GM19463 (cell line): ENCODE results near the gene HTR2C.
A peak's percentile ranks its signal among the peaks of the same experiment; 100 is the strongest.
"Not testable (repeated sequence)": the region's sequence is repeated elsewhere in the genome, so short reads cannot be mapped to it uniquely, and the experiment has no call there.

Experiments
- ATAC-seq: cut with Tn5 transposase; IDR thresholded peaks from one replicate; pipeline ENCODE4 v1.9.1; 2021; ENCODE audit warnings: mild to moderate bottlenecking, moderate library complexity; ENCODE audit not compliant: unreplicated experiment

HTR2C gene

DNA sequence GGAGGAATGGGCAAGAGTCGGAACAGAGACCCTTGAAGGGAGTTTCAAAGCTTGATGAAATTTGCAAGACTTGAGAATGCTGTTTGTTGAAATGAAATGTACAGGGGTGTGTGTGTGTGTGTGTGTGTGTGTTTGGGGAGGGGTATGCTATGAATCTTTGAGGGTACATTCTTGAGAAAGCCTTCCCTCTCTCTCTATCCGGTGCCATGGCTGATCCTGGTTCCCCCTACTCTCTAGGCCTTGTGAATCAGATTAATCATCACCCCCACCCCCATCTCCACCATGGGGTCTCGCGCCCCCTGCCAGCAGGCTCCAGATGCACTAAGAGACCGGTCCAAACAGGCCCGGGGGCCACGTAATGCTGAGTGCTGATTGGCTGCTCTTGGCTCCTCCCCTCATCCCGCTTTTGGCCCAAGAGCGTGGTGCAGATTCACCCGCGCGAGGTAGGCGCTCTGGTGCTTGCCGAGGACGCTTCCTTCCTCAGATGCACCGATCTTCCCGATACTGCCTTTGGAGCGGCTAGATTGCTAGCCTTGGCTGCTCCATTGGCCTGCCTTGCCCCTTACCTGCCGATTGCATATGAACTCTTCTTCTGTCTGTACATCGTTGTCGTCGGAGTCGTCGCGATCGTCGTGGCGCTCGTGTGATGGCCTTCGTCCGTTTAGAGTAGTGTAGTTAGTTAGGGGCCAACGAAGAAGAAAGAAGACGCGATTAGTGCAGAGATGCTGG, at the start of gene HTR2C:
Gene HTR2C, plus strand, starts transcription at position 441 of the 729 bp plus-strand sequence. CDS start 142,851 bp downstream, outside the sequence.
- no peak for ATAC-seq

DNA sequence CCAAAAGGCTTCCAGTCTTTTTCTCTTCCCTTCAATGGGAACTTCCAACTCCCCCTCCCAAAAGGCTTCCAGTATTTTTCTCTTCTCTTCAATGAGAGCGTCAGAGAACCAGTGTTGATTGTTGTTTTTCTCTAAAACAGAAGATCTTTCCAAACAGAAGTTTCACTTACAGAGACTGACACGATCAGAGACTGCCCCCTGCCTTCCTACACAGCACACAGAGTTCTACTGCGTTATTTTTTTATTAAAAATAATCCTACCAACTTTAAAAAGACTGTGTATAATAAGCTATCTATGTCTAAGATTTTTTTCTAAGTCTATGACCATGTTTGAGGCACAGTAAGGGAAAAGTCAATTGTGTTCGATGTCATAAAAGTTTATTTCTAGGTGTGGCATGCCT, 3.5 kb upstream of the HTR2C start:
- ATAC-seq, result no peak

DNA sequence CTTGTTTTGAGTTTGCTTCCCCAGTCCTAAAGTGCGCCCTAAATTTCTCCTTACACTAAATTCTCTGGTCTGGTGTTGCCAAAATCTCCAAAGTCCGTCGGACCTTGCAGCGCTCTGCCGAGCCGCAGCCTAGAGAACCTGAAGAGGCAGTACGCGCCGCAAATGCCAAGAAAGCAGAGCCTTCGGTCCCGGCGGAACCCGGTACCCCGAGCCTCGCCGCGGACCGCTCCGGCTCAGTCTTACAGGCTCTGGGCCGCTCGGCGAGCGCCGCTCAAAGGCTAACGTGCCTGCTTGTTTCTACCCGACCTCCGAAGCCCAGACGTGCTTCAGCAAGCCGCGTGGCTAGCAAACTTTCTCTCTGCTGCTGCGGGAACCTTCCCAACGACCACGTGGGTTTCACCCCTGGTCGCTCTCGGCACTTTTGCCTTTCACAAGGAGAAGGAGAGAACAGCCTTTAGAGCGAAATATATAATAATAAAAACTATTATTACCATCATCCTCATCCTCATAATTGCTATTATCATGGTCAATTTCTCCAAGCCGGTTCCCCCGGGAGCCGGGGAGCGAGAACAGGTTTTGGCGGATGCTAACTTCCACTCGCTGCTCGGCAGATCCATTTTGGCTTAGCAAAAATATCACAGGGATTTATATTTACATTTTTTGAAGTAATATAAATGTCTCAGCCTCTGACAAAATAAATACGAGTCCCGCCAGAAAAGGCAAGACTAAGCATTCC, 2.2 kb upstream of the HTR2C start:
- ATAC-seq, result no peak

DNA sequence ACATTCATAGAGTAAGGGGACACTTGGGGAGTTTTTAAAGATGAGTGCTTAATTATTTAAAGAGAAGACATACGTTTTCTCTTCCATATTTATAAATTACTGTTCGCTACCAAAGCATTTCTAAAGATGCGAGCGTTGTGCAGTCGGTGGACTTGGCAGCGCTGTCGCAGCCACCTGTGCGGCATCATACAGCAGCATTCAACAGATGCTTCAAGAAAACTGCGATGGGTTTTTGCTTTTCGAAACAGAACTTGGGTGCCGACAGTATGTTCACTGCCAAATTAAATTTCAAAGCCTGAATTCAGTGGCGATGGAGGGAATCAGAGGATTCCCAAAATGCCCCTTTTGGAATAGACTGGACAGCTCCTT, 1.6 kb upstream of the HTR2C start:
- no peak for ATAC-seq

DNA sequence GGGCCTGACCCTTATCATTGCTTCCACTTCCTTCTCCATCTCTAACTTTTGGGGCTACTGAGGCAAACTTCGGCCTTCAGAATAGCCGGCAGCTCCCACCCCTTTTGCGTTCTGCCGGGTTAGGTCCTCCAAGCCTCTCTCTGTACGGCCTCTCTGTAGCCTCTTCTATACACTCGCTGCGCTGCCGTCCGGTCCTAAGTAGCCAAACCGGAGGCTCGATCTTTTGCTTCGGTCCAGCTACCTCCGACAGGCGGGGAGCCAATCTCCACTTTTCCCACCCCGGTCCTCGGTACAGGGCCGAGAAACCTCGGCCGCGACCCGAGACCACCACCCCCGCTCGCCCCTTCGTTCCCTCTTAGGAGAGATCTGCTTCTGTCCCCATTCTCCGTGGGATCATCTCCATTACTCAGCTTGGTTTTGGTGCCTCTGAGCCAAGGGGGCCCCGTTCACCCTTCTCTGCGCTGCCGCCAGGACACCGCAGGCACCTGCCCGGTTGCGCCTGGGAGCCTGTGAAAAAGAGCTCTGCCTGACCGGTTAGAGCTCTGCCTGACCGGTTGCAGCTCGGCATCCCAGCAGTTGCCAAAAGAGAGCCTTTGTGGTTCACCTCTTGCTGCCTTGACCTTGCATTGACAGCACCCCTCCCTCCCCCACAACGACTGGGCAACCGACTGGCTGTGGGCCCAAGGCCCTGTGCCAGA, 1.0 kb upstream of the HTR2C start:
- ATAC-seq, result no peak

DNA sequence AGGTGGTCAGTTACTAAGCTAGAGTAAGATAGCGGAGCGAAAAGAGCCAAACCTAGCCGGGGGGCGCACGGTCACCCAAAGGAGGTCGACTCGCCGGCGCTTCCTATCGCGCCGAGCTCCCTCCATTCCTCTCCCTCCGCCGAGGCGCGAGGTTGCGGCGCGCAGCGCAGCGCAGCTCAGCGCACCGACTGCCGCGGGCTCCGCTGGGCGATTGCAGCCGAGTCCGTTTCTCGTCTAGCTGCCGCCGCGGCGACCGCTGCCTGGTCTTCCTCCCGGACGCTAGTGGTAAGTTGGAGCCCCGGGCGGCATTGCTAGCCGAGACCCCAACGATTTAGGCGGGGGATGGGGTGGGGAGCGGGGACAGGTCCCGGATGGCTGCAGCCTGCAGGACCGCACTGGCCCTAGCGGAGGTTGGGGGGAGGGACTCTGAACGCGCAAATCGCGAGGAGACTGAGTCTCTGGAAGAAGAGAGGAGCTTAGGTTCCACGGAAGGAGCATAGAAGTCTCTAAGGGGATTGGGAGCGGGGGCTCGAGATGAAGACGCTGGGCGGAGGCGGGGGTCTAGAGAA, 573 bp downstream of the HTR2C start:
- ATAC-seq, result no peak

DNA sequence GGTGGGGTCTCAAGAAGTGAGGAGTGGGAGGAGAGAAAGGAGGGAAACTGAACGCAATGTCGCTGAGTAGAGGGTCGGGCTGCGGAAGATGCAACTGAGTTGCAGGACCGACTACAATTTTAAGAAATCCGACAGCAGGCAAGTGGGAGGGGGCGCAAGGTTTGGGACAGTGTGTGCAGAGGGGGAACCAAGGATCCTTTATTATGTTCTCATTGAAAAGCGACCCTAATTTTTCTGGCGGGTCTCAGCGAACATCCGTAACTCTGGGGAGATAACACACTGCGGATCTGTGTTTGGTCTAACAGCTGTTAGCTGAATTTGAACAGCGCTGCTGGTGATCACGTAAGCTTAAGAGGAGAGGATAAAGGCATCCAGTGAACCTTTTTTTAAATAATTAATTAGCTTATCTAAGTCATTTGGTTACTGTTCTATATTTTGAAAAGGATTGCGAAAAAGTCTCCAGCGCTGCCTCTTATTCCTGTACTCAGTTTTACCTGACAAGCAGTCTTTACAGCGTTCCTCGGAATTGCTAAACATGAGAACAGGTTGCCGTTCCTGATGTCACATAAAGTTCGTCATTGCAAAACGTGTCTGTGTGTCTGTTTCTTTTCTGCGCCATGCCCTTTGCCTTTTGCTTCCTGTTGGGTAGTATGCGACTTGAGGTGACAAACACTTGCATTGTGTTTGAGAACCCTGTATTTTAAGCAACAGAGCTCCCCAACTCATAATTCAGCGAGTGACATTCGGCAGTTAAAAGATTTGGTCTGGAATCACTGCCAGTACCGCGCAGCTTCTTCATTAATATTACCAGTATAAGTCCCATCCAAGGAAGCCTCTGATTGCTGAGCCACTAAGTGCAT, 1.3 kb downstream of the HTR2C start:
- no peak for ATAC-seq

DNA sequence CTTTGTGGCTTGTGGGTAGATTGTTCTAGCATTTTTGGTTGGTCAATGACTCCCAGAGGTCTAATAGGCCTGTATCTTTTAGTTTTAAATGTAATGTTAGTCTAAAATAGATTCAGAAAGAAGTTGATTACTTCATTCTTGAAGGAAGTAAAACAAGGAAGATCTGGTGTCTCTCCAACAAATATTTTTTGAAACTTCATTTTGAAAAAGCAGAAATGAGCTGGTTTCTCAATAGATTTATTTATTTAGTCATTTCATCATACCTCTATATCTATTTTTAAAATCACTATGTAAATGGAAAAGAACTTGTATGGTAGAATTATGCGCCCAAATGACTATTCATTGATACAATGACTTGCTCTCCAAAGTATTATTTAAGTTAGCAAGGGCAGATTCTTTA, 7.2 kb downstream of the HTR2C start:
- no peak for ATAC-seq

DNA sequence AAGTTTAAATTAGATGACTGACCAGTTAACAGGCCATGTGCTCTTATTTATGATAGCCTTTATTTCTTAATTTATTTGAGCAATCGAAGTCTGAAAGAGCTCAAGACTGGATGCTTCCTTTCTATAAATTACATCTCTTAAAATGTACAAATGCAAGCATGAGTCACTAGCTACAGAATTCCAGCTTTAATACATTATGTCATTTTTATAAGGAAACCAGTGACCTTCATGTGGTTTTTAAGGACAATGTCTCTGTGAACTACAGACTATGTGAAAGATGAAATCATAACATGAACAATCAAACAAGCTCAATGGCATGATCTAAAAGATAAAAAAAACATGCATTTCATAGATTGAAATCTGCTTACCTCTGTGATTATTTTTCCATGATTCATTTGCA, 15.4 kb downstream of the HTR2C start:
- ATAC-seq, result no peak

DNA sequence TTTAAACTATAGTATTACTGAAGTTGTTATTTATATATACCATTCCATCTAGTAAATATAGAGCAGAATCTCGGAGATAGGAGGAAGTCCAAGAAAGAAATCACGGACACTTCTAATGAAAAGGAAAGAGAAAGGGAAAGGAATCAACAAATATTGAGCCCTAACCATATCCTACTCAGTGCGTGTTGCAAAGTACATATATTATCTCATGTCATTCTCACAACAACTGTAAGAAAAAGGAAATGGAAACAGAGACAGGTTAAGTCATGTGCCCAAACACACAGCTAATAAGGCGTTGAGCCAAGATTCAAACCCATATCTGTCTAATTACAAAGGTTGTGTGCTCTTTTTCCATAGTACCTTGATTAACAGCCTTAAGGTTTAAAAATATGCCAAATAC, 16.0 kb downstream of the HTR2C start:
- ATAC-seq, result no peak

DNA sequence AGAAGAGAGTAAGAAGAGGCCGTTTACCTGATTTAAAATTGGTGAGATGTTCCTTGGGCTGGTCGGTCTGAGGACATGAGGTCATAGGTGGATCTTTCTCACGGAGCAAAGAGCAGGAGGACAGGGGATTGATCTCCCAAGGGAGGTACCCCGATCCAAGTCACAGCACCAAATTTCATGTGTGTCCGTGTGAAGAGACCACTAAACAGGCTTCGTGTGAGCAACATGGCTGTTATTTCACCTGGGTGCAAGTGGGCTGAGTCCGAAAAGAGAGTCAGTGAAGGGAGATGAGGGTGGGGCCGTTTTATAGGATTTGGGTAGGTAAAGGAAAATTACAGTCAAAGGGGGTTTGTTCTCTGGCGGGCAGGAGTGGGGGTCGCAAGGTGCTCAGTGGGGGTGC, 22.7 kb downstream of the HTR2C start:
- not testable (repeated sequence) for ATAC-seq

DNA sequence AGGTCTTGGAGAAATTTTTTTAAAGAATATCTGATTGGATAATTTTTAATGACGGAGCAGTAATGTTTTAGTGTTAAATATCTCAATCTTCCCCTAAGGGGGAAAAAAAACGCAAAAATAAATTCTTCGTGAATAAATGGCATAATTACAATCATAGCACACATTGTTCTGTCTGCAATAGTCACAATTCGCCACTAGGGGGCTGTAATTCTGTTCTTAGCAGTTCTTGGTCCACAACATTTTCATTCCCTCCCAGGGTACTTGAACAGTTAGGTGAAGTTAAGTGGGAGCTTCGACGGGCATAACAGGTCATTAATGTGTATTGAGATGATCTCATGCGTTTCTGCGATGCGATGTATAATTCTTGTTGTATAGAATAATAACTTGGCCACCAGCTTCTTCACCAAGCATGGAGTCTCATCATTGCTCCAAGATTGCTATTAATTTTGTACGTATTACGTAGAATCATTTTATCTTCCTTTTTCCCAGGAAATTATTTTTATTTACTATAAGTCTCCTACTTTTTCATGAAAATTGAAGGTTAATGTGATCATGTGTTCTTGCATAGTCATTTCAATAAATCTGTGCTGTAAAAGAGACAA, 27.2 kb downstream of the HTR2C start:
- ATAC-seq, result peak; percentile 88

DNA sequence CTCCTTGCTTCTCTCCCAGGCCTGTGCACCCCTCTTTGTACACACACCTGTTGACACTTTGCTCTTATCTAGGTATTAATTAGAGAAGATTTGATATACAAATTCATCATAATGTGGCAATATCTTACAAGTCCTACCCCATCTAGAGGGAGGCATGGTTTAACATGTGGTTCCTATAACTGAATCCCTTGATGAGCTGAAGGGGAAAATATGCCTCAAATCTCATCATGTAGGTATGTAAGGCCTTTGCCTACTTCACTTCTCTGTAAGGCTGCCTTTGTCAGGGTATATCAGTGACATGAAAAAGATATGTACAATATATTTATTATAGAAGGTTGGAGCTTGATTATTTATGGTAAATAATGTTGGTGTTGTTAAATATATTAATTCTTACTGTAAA, 31.9 kb downstream of the HTR2C start:
- no peak for ATAC-seq

DNA sequence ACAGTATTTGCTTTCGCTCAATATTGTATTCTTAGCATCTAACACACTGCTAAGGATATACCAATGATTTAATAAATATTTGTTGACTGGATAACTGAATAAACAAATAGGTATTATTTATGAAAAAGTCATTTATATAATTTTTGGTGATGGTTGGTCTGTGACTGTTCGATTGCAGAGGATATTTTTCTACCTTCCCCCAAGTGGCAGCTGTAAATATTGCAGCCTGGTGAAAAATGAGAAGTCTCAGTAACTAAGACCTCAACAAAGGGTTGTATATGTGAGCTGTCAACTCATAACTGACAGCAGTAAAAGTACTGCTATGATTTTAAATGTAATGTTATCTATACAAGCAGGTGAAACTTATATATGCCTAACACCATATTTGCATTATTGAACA, 36.0 kb downstream of the HTR2C start:
- no peak for ATAC-seq

DNA sequence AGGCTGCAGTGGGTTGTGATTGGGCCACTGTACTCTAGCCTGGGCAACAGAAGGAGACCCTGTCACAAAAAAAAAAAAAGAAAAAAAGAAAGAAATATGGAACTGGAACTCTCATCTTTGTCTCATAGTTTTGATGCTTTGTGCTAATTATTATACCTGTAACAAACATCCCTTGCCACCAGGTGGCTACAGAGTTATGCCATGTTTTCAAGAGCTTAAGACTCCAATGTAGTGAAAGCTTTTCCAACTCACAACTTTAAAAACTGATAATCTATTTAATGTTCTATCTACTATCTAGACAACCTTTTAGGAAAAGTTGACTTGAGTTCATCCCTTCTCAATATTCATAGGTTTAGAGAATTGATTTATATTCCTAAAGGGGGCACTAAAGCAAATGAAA, 42.4 kb downstream of the HTR2C start:
- ATAC-seq, result no peak

DNA sequence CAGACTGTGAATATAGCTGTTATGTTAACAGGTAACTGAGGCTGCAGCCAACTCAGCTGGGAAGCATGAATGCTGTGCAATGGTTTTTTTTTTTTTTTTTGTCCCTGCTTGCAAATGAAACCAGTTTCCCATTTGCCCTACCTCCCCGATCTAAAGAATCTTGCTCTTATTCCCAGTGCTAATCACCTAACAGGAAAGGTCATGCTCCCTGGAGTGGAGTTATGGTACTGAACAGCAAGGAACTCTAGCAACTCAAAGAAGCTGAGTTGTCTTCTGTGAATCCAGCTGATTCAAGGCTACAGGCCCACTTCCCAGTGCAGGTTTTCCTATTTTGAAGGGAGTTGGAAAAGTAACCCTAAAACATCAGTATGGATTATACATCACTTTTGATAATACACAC, 52.1 kb downstream of the HTR2C start:
- ATAC-seq, result no peak

DNA sequence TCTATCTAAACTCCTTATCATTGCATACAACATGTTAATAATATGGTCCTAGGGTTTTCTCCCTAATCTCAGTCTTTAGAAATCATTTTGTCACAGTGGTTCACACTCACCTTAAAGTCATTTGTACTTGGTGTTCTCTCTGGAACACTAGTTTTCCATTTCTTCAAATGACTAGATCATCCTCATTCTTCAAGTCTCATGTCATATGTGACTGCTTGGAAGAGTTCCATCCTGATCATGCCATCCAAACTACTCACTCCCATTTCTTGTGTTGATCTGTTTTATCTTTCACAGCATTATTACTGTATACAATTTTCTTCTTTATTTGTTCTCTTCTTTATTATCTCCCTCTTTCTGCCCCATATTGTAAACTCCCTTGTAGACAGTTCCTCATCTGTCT, 66.5 kb downstream of the HTR2C start:
- ATAC-seq, result no peak

DNA sequence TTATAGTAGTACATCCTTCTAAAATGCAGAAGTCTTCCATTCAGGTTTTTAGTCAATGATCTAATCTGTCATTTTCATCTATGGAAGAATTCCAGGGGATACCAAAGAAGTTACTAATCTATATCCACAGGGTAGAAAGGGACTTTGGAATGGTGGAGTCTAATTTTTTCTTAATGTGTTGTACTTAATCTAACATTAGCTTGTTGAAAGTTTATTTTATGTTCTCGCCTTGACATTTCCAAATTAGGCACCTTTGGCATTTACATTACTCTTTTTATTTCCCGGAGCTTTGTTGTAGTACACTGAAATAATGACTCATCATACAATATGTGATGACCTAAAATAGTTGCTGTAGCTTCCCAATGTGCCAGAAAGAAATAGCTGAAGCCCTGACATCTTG, 91.5 kb downstream of the HTR2C start:
- ATAC-seq, result no peak

DNA sequence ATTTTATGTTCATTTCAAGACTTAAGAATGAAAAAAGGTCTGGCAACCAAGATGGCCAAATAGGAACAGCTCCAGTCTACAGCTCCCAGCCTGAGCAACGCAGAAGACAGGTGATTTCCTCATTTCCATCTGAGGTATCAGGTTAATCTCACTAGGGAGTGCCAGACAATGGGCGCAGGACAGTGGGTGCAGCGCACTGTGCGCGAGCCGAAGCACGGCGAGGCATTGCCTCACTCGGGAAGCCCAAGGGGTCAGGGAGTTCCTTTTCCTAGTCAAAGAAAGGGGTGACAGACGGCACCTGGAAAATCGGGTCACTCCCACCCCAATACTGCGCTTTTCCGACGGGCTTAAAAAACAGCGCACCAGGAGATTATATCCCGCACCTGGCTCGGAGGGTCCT, 116.6 kb downstream of the HTR2C start:
- ATAC-seq, result not testable (repeated sequence)

DNA sequence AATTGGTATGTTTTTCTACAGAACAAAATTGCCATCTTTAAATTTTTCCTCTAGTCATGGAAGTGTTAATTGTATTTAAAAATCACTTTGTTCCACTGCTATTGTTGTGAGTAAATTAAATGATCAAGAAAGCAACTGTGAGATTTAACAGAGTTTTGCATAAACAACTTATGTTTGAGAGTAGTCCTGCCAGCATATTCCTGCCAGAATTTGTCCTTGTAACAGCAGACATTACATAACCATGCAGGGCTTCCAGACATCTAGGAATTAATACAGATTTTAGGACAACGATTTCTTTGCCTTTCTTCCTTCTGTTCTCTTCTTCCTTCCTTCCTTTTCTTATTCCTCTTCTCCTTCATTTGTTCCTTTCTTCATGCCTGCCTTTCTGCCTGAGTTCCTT, 125.5 kb downstream of the HTR2C start:
- no peak for ATAC-seq
